HEK293T (cell line): Measurements from ENCODE around the gene CHST6.

ENCODE experiments used
- ARNT ChIP-seq: fragments of 450-650 bp; IDR thresholded peaks from 2 replicates; pipeline ENCODE4 v1.6.1; 2017; ENCODE audit warnings: mild to moderate bottlenecking
- BHLHE40 ChIP-seq: fragments of 450-650 bp; IDR thresholded peaks from 2 replicates; pipeline ENCODE4 v1.6.1; 2016; ENCODE audit warnings: mild to moderate bottlenecking, moderate library complexity, borderline replicate concordance
- CTBP1 ChIP-seq: fragments of 450-650 bp; IDR thresholded peaks from 2 replicates; pipeline ENCODE4 v1.6.1; 2016; ENCODE audit warnings: borderline replicate concordance
- ELF4 ChIP-seq: fragments of 450-650 bp; IDR thresholded peaks from 2 replicates; pipeline ENCODE4 v1.6.1; 2017; ENCODE audit warnings: antibody characterized with exemption
- FOXA1 ChIP-seq: fragments of 450-650 bp; IDR thresholded peaks from 2 replicates; pipeline ENCODE4 v1.6.1; 2016; ENCODE audit warnings: mild to moderate bottlenecking
- FOXK2 ChIP-seq: fragments of 450-650 bp; IDR thresholded peaks from 2 replicates; pipeline ENCODE4 v1.6.1; 2016; ENCODE audit warnings: mild to moderate bottlenecking
- FOXM1 ChIP-seq: fragments of 450-650 bp; IDR thresholded peaks from 2 replicates; pipeline ENCODE4 v1.6.1; 2017; ENCODE audit warnings: mild to moderate bottlenecking, borderline replicate concordance
- HDGF ChIP-seq: fragments of 450-650 bp; IDR thresholded peaks from 2 replicates; pipeline ENCODE4 v1.6.1; 2017; ENCODE audit warnings: antibody characterized with exemption, borderline replicate concordance
- LEF1 ChIP-seq: fragments of 450-650 bp; IDR thresholded peaks from 2 replicates; pipeline ENCODE4 v1.6.1; 2017; ENCODE audit warnings: mild to moderate bottlenecking, borderline replicate concordance
- NFRKB ChIP-seq: fragments of 450-650 bp; IDR thresholded peaks from 2 replicates; pipeline ENCODE4 v1.6.1; 2016; ENCODE audit warnings: mild to moderate bottlenecking, moderate library complexity
- SUZ12 ChIP-seq: fragments of 450-650 bp; IDR thresholded peaks from 2 replicates; pipeline ENCODE4 v1.6.1; 2016; ENCODE audit warnings: mild to moderate bottlenecking
- TARDBP ChIP-seq: fragments of 450-650 bp; IDR thresholded peaks from 2 replicates; pipeline ENCODE4 v1.6.1; 2016
- ZNF384 ChIP-seq: fragments of 450-650 bp; IDR thresholded peaks from 2 replicates; pipeline ENCODE4 v1.6.1; 2016
- TF ChIP-seq, protein P1 (sequence below): fragments of 450-650 bp; IDR thresholded peaks from 2 replicates; pipeline ENCODE4 v1.6.1; 2016

DNA sequence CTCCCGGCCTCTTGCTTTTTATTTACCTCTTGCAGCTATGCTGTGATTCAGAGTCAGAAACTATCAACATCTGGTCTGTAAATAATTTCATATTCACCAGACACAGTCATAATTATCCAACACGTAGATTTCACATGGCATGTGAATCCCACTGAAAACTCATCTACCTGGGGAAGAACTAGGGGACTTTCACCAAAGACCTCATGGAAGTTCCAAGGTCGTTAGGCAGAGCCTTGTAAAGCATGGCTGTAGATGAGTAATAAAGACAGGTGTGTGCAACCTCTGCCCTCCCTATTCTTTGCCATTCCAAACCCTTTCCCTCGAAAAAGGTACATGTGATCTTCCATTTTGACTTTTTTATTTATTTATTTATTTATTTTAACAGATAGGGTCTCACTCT is 42.5 kb upstream of the CHST6 start:
- TF ChIP-seq ZNF384, result no peak
- TF ChIP-seq HDGF, result no peak
- no peak for TF ChIP-seq SUZ12
- no peak for TF ChIP-seq CTBP1
- no peak for TF ChIP-seq FOXM1
- no peak for TF ChIP-seq FOXK2
- no peak for TF ChIP-seq NFRKB
- no peak for TF ChIP-seq BHLHE40
- no peak for TF ChIP-seq TARDBP
- TF ChIP-seq ARNT, result no peak
- TF ChIP-seq, protein P1, sequence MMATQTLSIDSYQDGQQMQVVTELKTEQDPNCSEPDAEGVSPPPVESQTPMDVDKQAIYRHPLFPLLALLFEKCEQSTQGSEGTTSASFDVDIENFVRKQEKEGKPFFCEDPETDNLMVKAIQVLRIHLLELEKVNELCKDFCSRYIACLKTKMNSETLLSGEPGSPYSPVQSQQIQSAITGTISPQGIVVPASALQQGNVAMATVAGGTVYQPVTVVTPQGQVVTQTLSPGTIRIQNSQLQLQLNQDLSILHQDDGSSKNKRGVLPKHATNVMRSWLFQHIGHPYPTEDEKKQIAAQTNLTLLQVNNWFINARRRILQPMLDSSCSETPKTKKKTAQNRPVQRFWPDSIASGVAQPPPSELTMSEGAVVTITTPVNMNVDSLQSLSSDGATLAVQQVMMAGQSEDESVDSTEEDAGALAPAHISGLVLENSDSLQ, result no peak
- no peak for TF ChIP-seq ELF4
- TF ChIP-seq LEF1, result no peak
- no peak for TF ChIP-seq FOXA1
